Esophagus muscularis mucosa (tissue), 4 donors: ENCODE data around the gene TEC. TPM values are rescaled to one million over a fixed set of nuclear protein-coding genes. Genes with fewer than 3 reads are reported as not detected.
"Not testable (repeated sequence)": the region's sequence is repeated elsewhere in the genome, so short reads cannot be mapped to it uniquely, and the experiment has no call there.

Source experiments
- DNase-seq: peaks from one replicate; pipeline ENCODE4 v3.0.0-alpha.2; 2017; ENCODE audit errors: extremely low spot score
- H3K27ac ChIP-seq, 4 donors: fragments of 200-600 bp; sonication (generic); replicated peaks in 1 of 4; 1 replicate in 3 of 4; 2 replicates in 1 of 4; pipeline ENCODE4 v1.5.1; 2016 to 2019; ENCODE audit warnings: mild to moderate bottlenecking in 1 of 4
- H3K27me3 ChIP-seq, 4 donors: fragments of 200-600 bp; sonication (generic); one replicate each; pipeline versions ENCODE4 v1.5.1 to v1.6.0; 2016 to 2019
- H3K36me3 ChIP-seq, 4 donors: fragments of 200-600 bp; sonication (generic); one replicate each; pipeline ENCODE4 v1.5.1; 2016 to 2019
- H3K4me1 ChIP-seq, 4 donors: fragments of 200-600 bp; sonication (generic); one replicate each; pipeline ENCODE4 v1.5.1; 2016 to 2019
- H3K4me3 ChIP-seq, 4 donors: fragments of 200-600 bp; sonication (generic); 1 replicate in 2 of 4; 2 replicates in 2 of 4; pipeline ENCODE4 v1.5.1; 2016 to 2019; ENCODE audit warnings: mild to moderate bottlenecking in 4 of 4, moderate library complexity in 1 of 4
- H3K9me3 ChIP-seq, 4 donors: fragments of 200-600 bp; sonication (generic); 1 replicate in 3 of 4; 2 replicates in 1 of 4; pipeline ENCODE4 v1.5.1; 2016 to 2019
- EP300 ChIP-seq: sonication (generic); formaldehyde crosslinking; IDR thresholded peaks from one replicate; pipeline ENCODE4 v1.6.1; 2017; ENCODE audit warnings: antibody characterized with exemption
- POLR2A ChIP-seq: fragments of 450-650 bp; IDR thresholded peaks from one replicate; pipeline ENCODE4 v1.6.1; 2017; ENCODE audit warnings: antibody characterized with exemption, moderate library complexity, mild to moderate bottlenecking, low read depth
- POLR2AphosphoS5 ChIP-seq, 2 donors: sonication (generic); formaldehyde crosslinking; IDR thresholded peaks; one replicate each; pipeline ENCODE4 v1.6.1; 2017; ENCODE audit warnings: antibody characterized with exemption in 2 of 2
- WGBS: methylation state at CpG from one replicate; pipeline ENCODE4 v1.1.5; 2018; 5-methylcytosine and 5-hydroxymethylcytosine counted together
- intact Hi-C: fragments of 100-400 bp; cut with DNase I; formaldehyde crosslinking; loops from one replicate; pipeline ENCODE4 v1.15.1; 2023
- total RNA-seq, 4 donors: library from RNA; depleted of rRNA; stranded (reverse); fragments of >200 nt; gene quantifications; one replicate each; pipeline versions ENCODE4 v1.1.0 to v1.2.1, GENCODE V29; 2016
- TF ChIP-seq, protein P1 (sequence below), 3 experiments: fragments of 200-600 bp in 2 of 3; fragments of 450-650 bp in 1 of 3; sonication (generic) in 2 of 3; IDR thresholded peaks; one replicate each; pipeline ENCODE4 v1.5.1; 2017 to 2019; ENCODE audit warnings: antibody characterized with exemption in 3 of 3, mild to moderate bottlenecking in 2 of 3, moderate library complexity in 1 of 3

TEC gene
- total RNA-seq, 4 donors from 2014 or later = 1.5 to 2.2 (median 1.9) TPM

GRCh38 chr4:48296365-48296764 is 26.7 kb upstream of the TEC start:
- no peaks in the 10 kb centered on the region for H3K4me1 ChIP-seq
- intact Hi-C loops = no loop called here
- no peaks in the 10 kb centered on the region for H3K9me3 ChIP-seq
- H3K4me3 ChIP-seq = no peak overlapping the region
- DNase-seq = no peak
- H3K36me3 ChIP-seq = no peaks in the 10 kb centered on the region
- no peak for TF ChIP-seq EP300
- TF ChIP-seq, protein P1, sequence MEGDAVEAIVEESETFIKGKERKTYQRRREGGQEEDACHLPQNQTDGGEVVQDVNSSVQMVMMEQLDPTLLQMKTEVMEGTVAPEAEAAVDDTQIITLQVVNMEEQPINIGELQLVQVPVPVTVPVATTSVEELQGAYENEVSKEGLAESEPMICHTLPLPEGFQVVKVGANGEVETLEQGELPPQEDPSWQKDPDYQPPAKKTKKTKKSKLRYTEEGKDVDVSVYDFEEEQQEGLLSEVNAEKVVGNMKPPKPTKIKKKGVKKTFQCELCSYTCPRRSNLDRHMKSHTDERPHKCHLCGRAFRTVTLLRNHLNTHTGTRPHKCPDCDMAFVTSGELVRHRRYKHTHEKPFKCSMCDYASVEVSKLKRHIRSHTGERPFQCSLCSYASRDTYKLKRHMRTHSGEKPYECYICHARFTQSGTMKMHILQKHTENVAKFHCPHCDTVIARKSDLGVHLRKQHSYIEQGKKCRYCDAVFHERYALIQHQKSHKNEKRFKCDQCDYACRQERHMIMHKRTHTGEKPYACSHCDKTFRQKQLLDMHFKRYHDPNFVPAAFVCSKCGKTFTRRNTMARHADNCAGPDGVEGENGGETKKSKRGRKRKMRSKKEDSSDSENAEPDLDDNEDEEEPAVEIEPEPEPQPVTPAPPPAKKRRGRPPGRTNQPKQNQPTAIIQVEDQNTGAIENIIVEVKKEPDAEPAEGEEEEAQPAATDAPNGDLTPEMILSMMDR (IDR thresholded peaks at IDR 0.05) = no peak
- TF ChIP-seq POLR2AphosphoS5 (IDR thresholded peaks at IDR 0.05) = no peak
- no peak for TF ChIP-seq POLR2A
- WGBS = 82% methylated on average over 6 of the region's 6 CpGs
- H3K27me3 ChIP-seq = no peaks in the 10 kb centered on the region
- H3K27ac ChIP-seq = no peak overlapping the region

GRCh38 chr4:48295116-48295515 is 25.5 kb upstream of the TEC start:
- intact Hi-C loops = no loop called here
- no peak for TF ChIP-seq POLR2A
- no peak for TF ChIP-seq POLR2AphosphoS5 (IDR thresholded peaks at IDR 0.05)
- TF ChIP-seq, protein P1 (IDR thresholded peaks at IDR 0.05) = no peak
- no peak for TF ChIP-seq EP300
- H3K4me3 ChIP-seq = no peak overlapping the region
- no peak overlapping the region for H3K27ac ChIP-seq
- no peaks in the 10 kb centered on the region for H3K9me3 ChIP-seq
- H3K36me3 ChIP-seq = no peaks in the 10 kb centered on the region
- no peaks in the 10 kb centered on the region for H3K27me3 ChIP-seq
- no peak for DNase-seq
- no peaks in the 10 kb centered on the region for H3K4me1 ChIP-seq

- H3K27ac ChIP-seq, H3K36me3 ChIP-seq, DNase-seq, H3K9me3 ChIP-seq, H3K27me3 ChIP-seq, H3K4me3 ChIP-seq, H3K4me1 ChIP-seq, intact Hi-C loops: not testable (repeated sequence)
- 94% methylated on average over 24 of the region's 40 CpGs for WGBS
Measured at GRCh38 chr4:48292218-48292790, 22.7 kb upstream of the TEC start.

GRCh38 chr4:48290146-48290772 is 20.6 kb upstream of the TEC start:
- intact Hi-C loops = no loop called here
- Histone ChIP-seq H3K27ac (no peak overlapping the region), H3K9me3 (peaks cover 0 to 14% (median 4%) of the 10 kb centered on the region in 4 donors), H3K4me1 (no peaks in the 10 kb centered on the region), H3K27me3 (no peaks in the 10 kb centered on the region), H3K4me3 (no peak overlapping the region), H3K36me3 (no peaks in the 10 kb centered on the region)
- TF ChIP-seq POLR2AphosphoS5 (IDR thresholded peaks at IDR 0.05) (no peak), POLR2A (no peak)
- TF ChIP-seq, protein P1 (IDR thresholded peaks at IDR 0.05) = peak; percentile 25 to 55 (median 35)
- no peak for DNase-seq
- 58% methylated on average over 5 of the region's 5 CpGs for WGBS

DNA sequence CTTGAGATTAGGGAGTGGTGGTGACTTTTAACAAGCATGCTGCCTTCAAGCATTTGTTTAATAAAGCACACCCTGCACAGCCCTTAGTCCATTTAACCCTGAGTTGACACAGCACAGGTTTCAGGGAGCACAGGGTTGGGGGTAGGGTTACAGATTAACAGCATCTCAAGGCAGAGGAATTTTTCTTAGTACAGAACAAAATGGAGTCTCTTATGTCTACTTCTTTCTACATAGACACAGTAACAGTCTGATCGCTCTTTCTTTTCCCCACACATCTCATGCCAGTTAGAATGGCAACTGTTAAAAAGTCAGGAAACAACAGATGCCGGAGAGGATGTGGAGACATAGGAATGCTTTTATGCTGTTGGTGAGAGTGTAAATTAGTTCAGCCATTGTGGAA is 16.4 kb upstream of the TEC start:
- intact Hi-C loops = not testable (repeated sequence)
- WGBS = 93% methylated on average over 2 of the region's 2 CpGs
- H3K9me3 ChIP-seq = peaks cover 0 to 36% (median 27%) of the 10 kb centered on the region in 4 donors

GRCh38 chr4:48285640-48286039 is 16.0 kb upstream of the TEC start:
- H3K4me1 ChIP-seq, DNase-seq, H3K27ac ChIP-seq, H3K27me3 ChIP-seq, intact Hi-C loops, H3K36me3 ChIP-seq, H3K4me3 ChIP-seq: not testable (repeated sequence)
- peaks cover 0 to 40% (median 27%) of the 10 kb centered on the region in 4 donors for H3K9me3 ChIP-seq
- WGBS = 67% methylated on average over 5 of the region's 5 CpGs

More for the DNA sequence above, 16.4 kb upstream of the TEC start:
- not testable (repeated sequence) for H3K4me1 ChIP-seq, H3K36me3 ChIP-seq, H3K4me3 ChIP-seq, DNase-seq, H3K27ac ChIP-seq, H3K27me3 ChIP-seq
